Medulla oblongata (tissue), 1 donor: ENCODE data around the gene FCHSD1.
"Not testable (repeated sequence)": the region's sequence is repeated elsewhere in the genome, so short reads cannot be mapped to it uniquely, and the experiment has no call there.

ENCODE experiments used
- DNase-seq: peaks from one replicate; pipeline ENCODE4 v3.0.0-alpha.2; 2015; ENCODE audit errors: extremely low spot score

Gene FCHSD1

GRCh38 chr5:141617682-141618029 lies 33.6 kb downstream of the FCHSD1 start:
- no peak for DNase-seq

DNA sequence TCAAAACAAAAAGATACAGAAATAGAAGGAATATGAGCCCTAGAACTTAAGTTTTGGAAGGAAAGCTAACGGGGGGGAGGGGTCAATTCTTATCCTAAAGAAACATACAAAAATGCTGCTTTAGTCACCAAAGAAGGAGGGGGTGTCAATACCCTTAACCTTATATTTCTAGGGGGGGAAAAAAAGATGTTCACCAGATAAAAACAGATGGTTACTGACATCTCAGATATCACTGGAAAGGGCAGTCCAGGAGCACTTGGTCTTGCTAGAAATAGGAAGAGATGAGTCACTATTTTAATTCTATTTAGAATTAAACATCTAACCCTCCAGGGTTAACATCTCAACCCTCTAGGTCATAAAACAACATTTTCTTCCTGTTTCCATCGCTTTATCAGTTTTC lies 34.1 kb downstream of the FCHSD1 start:
- no peak for DNase-seq

- DNase-seq, result no peak
Measured at GRCh38 chr5:141615991-141616720, 35.1 kb downstream of the FCHSD1 start.

DNA sequence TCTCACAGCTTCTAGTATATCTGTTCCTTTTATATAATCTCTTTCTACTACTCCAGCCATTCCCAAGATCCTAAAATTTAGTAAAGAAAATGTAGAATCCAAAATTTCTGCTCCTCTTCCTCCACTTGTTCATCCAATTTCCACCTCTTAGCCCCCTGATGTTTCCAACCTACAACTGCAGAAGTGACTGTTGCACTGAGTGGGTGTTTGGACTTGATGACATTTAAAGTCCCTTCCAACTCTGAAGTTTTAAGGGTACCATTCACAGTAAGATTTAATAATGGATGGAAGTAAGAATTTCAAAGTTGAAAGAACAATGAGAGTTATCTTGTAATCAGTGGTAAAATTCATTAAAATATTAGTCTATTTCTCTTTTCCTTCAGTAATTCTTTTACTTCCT lies 37.9 kb downstream of the FCHSD1 start:
- DNase-seq, result no peak

DNA sequence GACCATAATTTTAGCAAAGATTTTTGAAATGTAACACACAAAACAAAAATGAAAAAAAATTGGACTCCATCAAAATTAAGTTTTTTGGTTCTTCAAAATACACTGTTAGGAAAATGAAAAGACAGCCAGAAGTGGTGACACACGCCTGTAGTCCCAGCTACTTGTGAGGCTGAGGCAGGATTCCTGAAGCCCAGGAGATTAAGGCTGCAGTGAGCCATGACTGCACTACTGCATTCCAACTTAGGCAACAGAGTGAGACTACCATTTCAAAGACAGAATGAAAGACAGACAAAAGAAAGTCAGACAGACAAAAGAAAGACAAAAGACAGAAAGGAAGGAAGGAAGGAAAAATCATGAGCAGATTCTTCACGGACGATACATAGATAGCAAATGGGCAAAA lies 39.9 kb downstream of the FCHSD1 start:
- no peak for DNase-seq

- DNase-seq, result not testable (repeated sequence)
Measured at GRCh38 chr5:141609921-141610320, 41.3 kb downstream of the FCHSD1 start.

- DNase-seq, result no peak
Measured at GRCh38 chr5:141609044-141609443, 42.2 kb downstream of the FCHSD1 start.

DNA sequence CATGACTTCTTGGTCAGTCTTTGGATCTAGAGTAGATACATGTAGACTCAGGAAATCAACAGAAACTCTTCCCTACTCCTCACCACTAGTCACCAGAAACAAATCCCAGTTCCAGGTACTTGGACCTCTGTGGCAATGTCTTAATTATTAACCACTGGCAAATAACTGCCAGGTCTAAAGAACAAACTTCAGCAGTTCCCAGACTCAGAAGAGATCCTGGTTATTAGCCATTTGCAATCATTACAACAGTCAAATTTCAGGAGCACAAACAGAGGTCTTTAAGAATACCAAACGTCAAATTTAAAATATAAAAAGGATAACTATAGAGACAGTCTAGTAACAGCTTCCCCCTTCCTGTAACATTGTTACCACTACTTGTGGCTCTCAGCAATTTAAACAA lies 42.7 kb downstream of the FCHSD1 start:
- no peak for DNase-seq

- no peak for DNase-seq
Measured at GRCh38 chr5:141608046-141608445, 43.2 kb downstream of the FCHSD1 start.

DNA sequence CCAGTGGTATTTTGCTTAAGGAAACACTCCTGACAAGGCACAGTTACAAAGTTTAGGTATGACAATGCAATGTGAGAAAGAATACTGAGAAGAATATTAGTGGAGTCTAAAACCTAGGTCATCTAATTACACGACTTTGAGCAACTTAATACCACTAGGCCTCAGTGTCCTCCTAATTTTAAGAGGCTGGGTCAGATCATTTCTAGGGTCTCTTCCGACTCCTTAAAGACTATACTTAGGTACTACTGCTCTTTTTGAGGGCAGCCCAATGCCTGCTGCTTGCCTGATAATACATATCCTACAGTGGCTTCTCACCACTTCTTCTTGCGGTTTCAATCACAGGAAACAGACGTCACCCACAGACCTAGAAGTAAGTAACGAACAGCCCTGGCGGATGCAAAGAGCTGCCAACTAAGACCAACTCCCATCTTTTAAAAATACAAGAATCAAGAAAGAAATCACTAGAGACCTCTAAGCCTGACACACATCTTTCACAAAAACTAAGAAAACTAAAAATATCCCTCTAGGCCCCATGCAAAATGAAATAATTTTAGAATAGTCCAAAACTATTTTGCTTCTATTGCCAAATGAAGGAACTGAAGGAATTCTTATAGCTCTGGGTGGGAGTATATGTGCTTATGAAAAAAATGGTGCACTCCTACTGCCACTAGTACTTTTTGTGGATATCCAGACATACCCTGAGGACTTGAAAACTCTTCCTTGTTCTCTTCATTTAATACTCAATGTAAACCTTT lies 45.5 kb downstream of the FCHSD1 start:
- peak; percentile 79 for DNase-seq

- no peak for DNase-seq
Measured at GRCh38 chr5:141603923-141604717, 47.1 kb downstream of the FCHSD1 start.

DNA sequence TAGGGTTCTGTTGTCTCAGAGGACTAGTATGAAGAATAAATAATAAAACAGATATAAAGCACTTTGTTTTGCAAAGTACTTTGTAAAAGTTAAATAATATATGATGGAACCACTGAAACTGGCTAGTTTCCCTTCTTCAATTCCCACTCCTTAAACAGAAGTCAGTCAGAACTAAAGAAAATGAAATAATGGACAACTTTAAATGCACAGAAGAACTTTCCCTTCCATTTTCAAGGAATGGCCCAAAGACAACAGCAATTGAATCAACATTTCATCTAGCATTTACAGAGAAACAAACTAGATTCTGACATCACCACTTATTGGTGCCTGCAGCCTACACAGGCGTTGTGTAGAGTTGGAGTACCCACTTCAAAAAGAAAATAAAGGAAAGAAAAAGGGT lies 48.6 kb downstream of the FCHSD1 start:
- DNase-seq, result no peak

GRCh38 chr5:141598391-141599345 lies 52.5 kb downstream of the FCHSD1 start:
- DNase-seq, result no peak

GRCh38 chr5:141597814-141598213 lies 53.4 kb downstream of the FCHSD1 start:
- DNase-seq, result no peak

DNA sequence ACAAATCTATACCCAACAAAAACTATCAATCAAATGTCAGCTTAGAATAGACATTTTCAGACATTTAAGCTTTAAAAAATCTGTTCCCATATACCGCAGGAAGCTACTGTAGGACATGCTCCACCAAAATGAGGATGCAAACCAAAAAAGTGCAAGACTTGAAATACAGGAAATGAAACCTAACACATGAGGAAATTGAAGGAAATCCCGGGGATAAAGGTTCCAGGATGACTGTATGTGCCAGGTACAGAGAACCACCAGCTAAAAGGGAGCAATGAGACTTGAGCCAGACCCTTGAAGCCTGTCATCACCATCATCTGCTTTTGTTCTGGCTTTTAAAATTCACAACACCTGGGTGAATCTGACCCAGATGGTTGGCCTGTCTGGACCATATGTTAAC lies 53.8 kb downstream of the FCHSD1 start:
- DNase-seq, result no peak

DNA sequence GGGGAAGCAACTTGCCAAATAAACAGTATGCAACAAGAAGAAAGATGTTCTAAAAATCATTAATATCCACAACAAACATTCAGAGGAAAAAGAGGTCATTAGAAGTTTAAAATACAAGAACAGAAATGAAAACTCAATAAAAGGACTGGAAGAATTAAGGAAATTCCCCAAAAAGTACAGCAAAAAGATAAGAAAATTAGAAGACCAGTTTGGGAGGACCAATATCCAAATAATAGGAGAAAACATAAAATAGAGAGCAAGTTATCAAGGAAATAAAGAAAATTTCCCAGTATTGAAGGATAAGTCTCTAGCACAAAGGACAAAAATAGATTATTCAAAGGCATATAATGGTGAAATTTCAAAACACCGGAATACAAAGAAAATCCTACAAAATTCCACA lies 54.4 kb downstream of the FCHSD1 start:
- DNase-seq, result no peak

GRCh38 chr5:141590127-141590526 lies 61.1 kb downstream of the FCHSD1 start:
- no peak for DNase-seq
